ENCODE measurements around the gene ANK3. TPM values are rescaled to one million over a fixed set of nuclear protein-coding genes. Genes with fewer than 3 reads are reported as not detected.

The ANK3 gene
- total RNA-seq, 1 experiment from 2014 or later: 69.6 TPM

- no peak for TF ChIP-seq PRDM15 (CRISPR knock-in tag; IDR thresholded peaks at IDR 0.05)
- TF ChIP-seq ZNF281 (CRISPR knock-in tag; IDR thresholded peaks at IDR 0.05): no peak
- no peak for TF ChIP-seq E2F1 (CRISPR knock-in tag; IDR thresholded peaks at IDR 0.05)
- no peak for TF ChIP-seq RELA (CRISPR knock-in tag; IDR thresholded peaks at IDR 0.05; ENCODE audit: borderline replicate concordance)
Observed at GRCh38 chr10:60363187-60363586, 26.5 kb downstream of the ANK3 start (continued).

- POLR2A ChIA-PET: interaction anchor here (0.9 kb wide), 1 partner anchor 12 kb away, joined by 3 read pairs; no protein-coding TSS in a partner anchor
- TF ChIP-seq ZSCAN18 (CRISPR knock-in tag; IDR thresholded peaks at IDR 0.05) (no peak), ATF2 (CRISPR knock-in tag; IDR thresholded peaks at IDR 0.05; ENCODE audit: borderline replicate concordance, low read depth) (no peak), IRF1 (CRISPR knock-in tag; IDR thresholded peaks at IDR 0.05) (no peak), CREM (CRISPR knock-in tag; IDR thresholded peaks at IDR 0.05) (no peak), MLX (CRISPR knock-in tag; IDR thresholded peaks at IDR 0.05) (no peak), E2F1 (CRISPR knock-in tag; IDR thresholded peaks at IDR 0.05) (no peak), ZNF281 (CRISPR knock-in tag; IDR thresholded peaks at IDR 0.05) (no peak), HMGA2 (CRISPR knock-in tag; IDR thresholded peaks at IDR 0.05) (no peak)
- ATAC-seq: peak; percentile 65
- no peaks in the 10 kb centered on the region; the same call in 1 of the 2 replicates for H3K27me3 Mint-ChIP-seq (ENCODE audit: low read depth)
- no peak for DNase-seq (ENCODE audit: low spot score)
- H3K4me1 Mint-ChIP-seq: peaks cover 19% of the 10 kb centered on the region
- no peaks in the 10 kb centered on the region for H3K36me3 Mint-ChIP-seq
- H3K4me3 Mint-ChIP-seq: no peak overlapping the region
- H3K9me3 Mint-ChIP-seq: no peaks in the 10 kb centered on the region
- CTCF ChIA-PET: interaction anchor here (0.5 kb wide), 1 partner anchor 630 kb away, joined by 3 read pairs; no protein-coding TSS in a partner anchor
- peak overlapping the region; percentile 47; the same call in 1 of the 2 replicates for H3K27ac Mint-ChIP-seq
Observed at GRCh38 chr10:60362461-60362860, 27.2 kb downstream of the ANK3 start.

All from WTC11 (cell line).